Right lobe of liver (tissue), 4 donors: ENCODE results near the gene ARHGAP42.

Experiments
- POLR2A ChIP-seq: fragments of 450-650 bp; IDR thresholded peaks from one replicate; pipeline ENCODE4 v1.6.1; 2017; ENCODE audit warnings: antibody characterized with exemption, mild to moderate bottlenecking
- TF ChIP-seq, protein P1 (sequence below), 4 donors: fragments of 200-600 bp in 3 of 4; fragments of 450-650 bp in 1 of 4; IDR thresholded peaks; one replicate each; pipeline versions ENCODE4 v1.5.1 to v1.8.0; 2016 to 2022; ENCODE audit warnings: antibody characterized with exemption in 4 of 4, mild to moderate bottlenecking in 2 of 4
- donor health status: DM: no; HTN: no; CAD: no.
- donor health status: DM: no; HTN: no; CAD: no.
- donor health status: DM: no; HTN: yes; CAD: no.

DNA sequence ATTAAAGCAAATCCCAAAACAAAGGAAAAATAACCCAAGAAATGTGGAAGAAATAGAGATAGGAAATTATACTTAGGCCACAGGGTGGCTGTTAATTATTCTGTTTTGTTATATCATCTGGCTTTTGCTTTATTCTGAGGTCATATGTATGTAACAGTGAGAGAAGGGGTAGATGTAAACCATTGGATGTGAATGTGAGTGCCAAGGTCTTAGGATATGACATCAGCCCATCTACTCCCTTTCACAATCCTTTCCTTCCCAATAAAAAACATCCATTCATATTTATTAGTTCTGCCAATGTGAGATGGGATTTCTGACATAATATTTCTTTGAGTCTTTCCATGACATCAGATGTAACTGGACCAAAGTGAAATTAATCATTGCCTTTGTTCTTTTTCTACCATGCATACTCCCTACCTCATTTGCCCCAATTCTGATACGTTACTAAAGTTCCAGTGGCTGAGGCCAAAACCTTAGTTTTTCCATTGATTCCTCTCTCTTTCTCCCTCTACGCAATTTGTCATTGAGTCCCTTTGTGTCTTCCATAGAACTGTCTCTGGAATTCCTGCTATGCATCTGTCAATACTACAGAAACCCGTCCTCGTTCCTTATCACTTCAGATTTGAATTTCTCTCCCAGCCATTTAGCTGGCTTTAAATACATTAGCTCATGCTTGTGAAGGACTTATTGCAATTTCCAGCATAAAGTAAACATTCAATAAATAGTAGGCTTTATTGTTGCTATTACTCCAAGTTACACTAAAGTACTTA lies 170.3 kb downstream of the ARHGAP42 start:
- TF ChIP-seq, protein P1, sequence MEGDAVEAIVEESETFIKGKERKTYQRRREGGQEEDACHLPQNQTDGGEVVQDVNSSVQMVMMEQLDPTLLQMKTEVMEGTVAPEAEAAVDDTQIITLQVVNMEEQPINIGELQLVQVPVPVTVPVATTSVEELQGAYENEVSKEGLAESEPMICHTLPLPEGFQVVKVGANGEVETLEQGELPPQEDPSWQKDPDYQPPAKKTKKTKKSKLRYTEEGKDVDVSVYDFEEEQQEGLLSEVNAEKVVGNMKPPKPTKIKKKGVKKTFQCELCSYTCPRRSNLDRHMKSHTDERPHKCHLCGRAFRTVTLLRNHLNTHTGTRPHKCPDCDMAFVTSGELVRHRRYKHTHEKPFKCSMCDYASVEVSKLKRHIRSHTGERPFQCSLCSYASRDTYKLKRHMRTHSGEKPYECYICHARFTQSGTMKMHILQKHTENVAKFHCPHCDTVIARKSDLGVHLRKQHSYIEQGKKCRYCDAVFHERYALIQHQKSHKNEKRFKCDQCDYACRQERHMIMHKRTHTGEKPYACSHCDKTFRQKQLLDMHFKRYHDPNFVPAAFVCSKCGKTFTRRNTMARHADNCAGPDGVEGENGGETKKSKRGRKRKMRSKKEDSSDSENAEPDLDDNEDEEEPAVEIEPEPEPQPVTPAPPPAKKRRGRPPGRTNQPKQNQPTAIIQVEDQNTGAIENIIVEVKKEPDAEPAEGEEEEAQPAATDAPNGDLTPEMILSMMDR (IDR thresholded peaks at IDR 0.05) = no peak
- TF ChIP-seq POLR2A = no peak
